Heart left ventricle (tissue), 16 donors: ENCODE data around the gene LRBA. TPM values are rescaled to one million over a fixed set of nuclear protein-coding genes. Genes with fewer than 3 reads are reported as not detected.

Experiments
- ATAC-seq, 4 donors: fragments of 200-7000 bp; cut with Tn5 transposase; one replicate each; pipeline ENCODE4 v1.9.1; 2020 to 2022; ENCODE audit warnings: moderate library complexity in 4 of 4, mild to moderate bottlenecking in 3 of 4, moderate number of reproducible peaks in 1 of 4
- DNase-seq, 5 donors: peaks; one replicate each; pipeline ENCODE4 v3.0.0-alpha.2; 2020
- H3K27ac ChIP-seq, 12 donors: fragments of 200-600 bp; sonication (generic) in 4 of 12; one replicate each; pipeline versions ENCODE4 v1.5.0 to v1.8.0; 2016 to 2022; ENCODE audit warnings: mild to moderate bottlenecking in 2 of 12
- H3K27me3 ChIP-seq, 9 donors: fragments of 200-600 bp; sonication (generic) in 2 of 9; one replicate each; pipeline versions ENCODE4 v1.5.1 to v1.8.0; 2016 to 2022; ENCODE audit warnings: mild to moderate bottlenecking in 3 of 9
- H3K36me3 ChIP-seq, 9 donors: fragments of 200-600 bp; sonication (generic) in 2 of 9; one replicate each; pipeline versions ENCODE4 v1.5.0 to v1.8.0; 2018 to 2022; ENCODE audit warnings: mild to moderate bottlenecking in 2 of 9
- H3K4me1 ChIP-seq, 12 donors: fragments of 200-600 bp; sonication (generic) in 4 of 12; one replicate each; pipeline versions ENCODE4 v1.5.0 to v1.8.0; 2016 to 2022; ENCODE audit warnings: mild to moderate bottlenecking in 3 of 12
- H3K4me3 ChIP-seq, 12 donors: fragments of 200-600 bp; sonication (generic) in 4 of 12; one replicate each; pipeline versions ENCODE4 v1.5.0 to v1.8.0; 2017 to 2022; ENCODE audit warnings: mild to moderate bottlenecking in 9 of 12, moderate library complexity in 4 of 12
- H3K9me3 ChIP-seq, 12 donors: fragments of 200-600 bp; sonication (generic) in 4 of 12; one replicate each; pipeline versions ENCODE4 v1.5.0 to v1.8.0; 2016 to 2022; ENCODE audit warnings: mild to moderate bottlenecking in 1 of 12
- POLR2A ChIP-seq, 2 donors: fragments of 450-650 bp; IDR thresholded peaks; one replicate each; pipeline ENCODE4 v1.6.1; 2017; ENCODE audit warnings: antibody characterized with exemption in 2 of 2, mild to moderate bottlenecking in 2 of 2, moderate library complexity in 2 of 2
- WGBS, 4 donors: extraction: QIAGEN DNeasy Blood & Tissue Kit in 2 of 4; methylation state at CpG; one replicate each; pipeline versions ENCODE4 v1.1.5 to v1.1.7; 2013 to 2018; 5-methylcytosine and 5-hydroxymethylcytosine counted together
- intact Hi-C, 10 donors: fragments of 100-400 bp; cut with DNase I; formaldehyde crosslinking; loops; one replicate each; pipeline versions ENCODE4 v1.11.1 to v1.14.2; 2022
- polyA plus RNA-seq, 2 donors: library from polyadenylated mRNA; stranded (reverse); fragments of 200-250 nt; gene quantifications; one replicate each; pipeline ENCODE4 v1.2.3, GENCODE V29; 2013
- total RNA-seq, 9 donors: library from RNA; depleted of rRNA in 2 of 9; stranded (reverse); fragments of >200 nt in 2 of 9; fragmentation: NEBNext Ultra II Directional in 3 of 9; extraction: Animal tissue kit (Norgen Biotek cat#: 25700) in 3 of 9; gene quantifications; one replicate each; pipeline versions ENCODE4 v1.1.0 to v1.2.4, GENCODE V29; 2016 to 2023
- TF ChIP-seq, protein P1 (sequence below), 12 donors: fragments of 200-600 bp; sonication (generic) in 4 of 12; IDR thresholded peaks; one replicate each; pipeline versions ENCODE4 v1.5.0 to v1.8.0; 2018 to 2022; ENCODE audit warnings: antibody characterized with exemption in 12 of 12, mild to moderate bottlenecking in 5 of 12
- donor health status: ischemic (EF 13 %, LVEDD 7.1; RV severe dilation, severe dysfunction).
- donor health status: healthy with polysubstance abuse.
- donor health status: DM: no; HTN: yes; CAD: no.
- donor health status: DM: no; HTN: no; CAD: no.
- donor health status: ischemic (EF 25% LVEDD 6.9; RV normal size, moderate dysfunction).
- donor health status: ischemic (EF 25% LVEDD 5.7; RV mildly dilated, moderate dysfunction).
- donor health status: healthy.
- donor health status: DM: yes; HTN: yes; CAD: no.
- donor health status: ischemic (EF 35%, LVEDD 5.7; RV mildly dilated, moderate dysfunction).
- donor health status: nonischemic (EF 11% LVEDD 7.7; RV severe dilation, severe dysfunction).
- donor health status: DM: yes; HTN: yes; CAD: no.
- donor health status: PGD.
- donor health status: ischemic (EF 29% LVEDD 5.4; RV normal size, mild dysfunction).
- donor health status: nonischemic (EF 23%, LVEDD 6.1; RV moderate dilation, normal function).

LRBA gene
- total and polyA plus RNA-seq, 11 donors = 6.5 to 35.1 (median 22.6) TPM

DNA sequence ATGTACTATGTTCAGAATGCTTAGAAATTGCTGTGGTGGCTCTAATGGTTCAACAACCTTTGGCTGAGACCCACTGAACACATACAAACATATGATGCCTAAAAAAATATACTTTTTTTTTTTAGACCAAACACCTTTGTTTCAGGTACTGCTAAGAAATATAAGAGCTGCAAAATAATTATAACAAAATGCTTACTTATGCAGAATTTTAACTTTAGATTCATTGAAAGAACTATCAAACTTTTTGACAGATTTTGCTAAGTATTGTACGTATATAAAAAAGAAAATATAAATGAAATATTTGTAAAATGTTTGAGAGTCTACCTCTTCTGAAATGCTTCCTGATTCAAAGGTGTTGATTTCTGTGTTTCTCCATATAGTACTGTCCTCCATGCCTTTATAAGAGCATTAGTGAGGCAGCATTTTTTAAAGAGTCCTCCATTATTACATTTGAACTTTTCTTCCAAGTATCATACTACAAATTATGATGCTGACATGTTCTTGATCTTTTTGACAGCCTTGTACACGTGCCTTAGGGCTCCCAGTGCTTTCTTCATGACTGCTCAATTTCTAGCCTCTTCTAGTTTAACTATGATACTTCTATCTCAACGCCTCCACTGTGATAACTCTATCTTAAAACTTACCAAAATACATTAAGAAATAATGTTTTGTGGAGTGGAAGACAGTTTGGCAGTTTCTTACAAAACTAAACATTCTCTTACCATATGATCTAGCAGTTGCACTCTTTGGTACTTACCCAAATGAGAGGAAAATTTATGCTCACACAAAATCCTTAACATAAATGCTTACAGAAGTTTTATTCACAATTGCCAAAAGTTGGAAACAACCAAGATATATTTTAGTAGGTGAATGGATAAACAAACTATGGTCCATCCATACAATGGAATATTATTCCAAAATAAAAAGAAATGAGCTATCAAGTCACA lies 645.4 kb downstream of the LRBA start:
- no peak for ATAC-seq
- no peak overlapping the region for H3K27ac ChIP-seq

DNA sequence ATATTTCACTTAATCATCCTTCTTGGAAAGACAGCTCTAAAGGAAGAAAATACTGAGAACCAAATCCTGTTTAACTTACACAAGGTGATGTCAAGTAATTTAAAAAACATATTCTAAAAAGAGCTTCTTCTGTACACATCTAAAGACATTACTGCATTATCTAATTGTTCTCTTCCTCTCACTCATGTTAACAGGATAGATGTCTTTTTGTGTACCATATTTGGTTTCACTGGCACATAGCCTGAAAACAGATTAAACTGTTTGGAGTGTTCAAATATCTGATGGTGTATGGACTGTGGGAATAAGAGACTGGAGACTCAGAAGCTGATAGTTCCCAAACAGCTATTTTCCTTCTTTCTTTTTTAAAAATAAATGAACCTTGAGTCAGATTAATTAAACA lies 646.4 kb downstream of the LRBA start:
- intact Hi-C loops = no loop called here

More for the DNA sequence above, 645.4 kb downstream of the LRBA start:
- no peak for TF ChIP-seq POLR2A (IDR thresholded peaks at IDR 0.05)
- TF ChIP-seq, protein P1, sequence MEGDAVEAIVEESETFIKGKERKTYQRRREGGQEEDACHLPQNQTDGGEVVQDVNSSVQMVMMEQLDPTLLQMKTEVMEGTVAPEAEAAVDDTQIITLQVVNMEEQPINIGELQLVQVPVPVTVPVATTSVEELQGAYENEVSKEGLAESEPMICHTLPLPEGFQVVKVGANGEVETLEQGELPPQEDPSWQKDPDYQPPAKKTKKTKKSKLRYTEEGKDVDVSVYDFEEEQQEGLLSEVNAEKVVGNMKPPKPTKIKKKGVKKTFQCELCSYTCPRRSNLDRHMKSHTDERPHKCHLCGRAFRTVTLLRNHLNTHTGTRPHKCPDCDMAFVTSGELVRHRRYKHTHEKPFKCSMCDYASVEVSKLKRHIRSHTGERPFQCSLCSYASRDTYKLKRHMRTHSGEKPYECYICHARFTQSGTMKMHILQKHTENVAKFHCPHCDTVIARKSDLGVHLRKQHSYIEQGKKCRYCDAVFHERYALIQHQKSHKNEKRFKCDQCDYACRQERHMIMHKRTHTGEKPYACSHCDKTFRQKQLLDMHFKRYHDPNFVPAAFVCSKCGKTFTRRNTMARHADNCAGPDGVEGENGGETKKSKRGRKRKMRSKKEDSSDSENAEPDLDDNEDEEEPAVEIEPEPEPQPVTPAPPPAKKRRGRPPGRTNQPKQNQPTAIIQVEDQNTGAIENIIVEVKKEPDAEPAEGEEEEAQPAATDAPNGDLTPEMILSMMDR (IDR thresholded peaks at IDR 0.05) = no peak
- H3K27me3 ChIP-seq = no peaks in the 10 kb centered on the region
- H3K4me3 ChIP-seq = no peak overlapping the region
- DNase-seq = no peak
- no peaks in the 10 kb centered on the region for H3K36me3 ChIP-seq
- no peaks in the 10 kb centered on the region for H3K4me1 ChIP-seq
- intact Hi-C loops = no loop called here
- WGBS, 4 donors = 76 to 89% (median 84%) methylated on average over 3 of the region's 3 CpGs
- no peaks in the 10 kb centered on the region for H3K9me3 ChIP-seq

DNA sequence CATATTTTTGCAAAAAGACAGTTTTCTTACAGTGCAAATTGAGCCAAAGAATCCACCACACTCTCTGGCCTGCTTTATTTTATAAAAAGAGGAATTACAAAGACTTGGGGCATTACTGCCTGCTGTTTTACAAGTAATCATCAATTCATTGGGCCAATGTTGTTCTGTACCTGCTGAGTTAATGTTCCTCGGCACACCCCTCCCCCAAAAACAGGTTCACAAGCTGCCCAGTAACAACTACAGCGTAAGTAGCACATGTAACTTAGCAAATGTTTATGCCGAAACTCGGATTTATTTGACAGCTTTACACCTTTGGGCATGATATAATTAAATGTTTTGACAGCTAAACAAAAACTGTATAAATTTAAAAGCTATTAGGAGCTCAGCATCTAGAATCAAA lies 647.8 kb downstream of the LRBA start:
- H3K27ac ChIP-seq = no peak overlapping the region
- H3K9me3 ChIP-seq = no peaks in the 10 kb centered on the region
- DNase-seq (no peak), ATAC-seq (no peak)
- 85 to 89% (median 87%) methylated on average over 4 of the region's 4 CpGs for WGBS, 4 donors
- intact Hi-C loops = no loop called here
- no peaks in the 10 kb centered on the region for H3K4me1 ChIP-seq
- H3K27me3 ChIP-seq = no peaks in the 10 kb centered on the region
- no peaks in the 10 kb centered on the region for H3K36me3 ChIP-seq
- no peak for TF ChIP-seq POLR2A (IDR thresholded peaks at IDR 0.05)
- TF ChIP-seq, protein P1 (IDR thresholded peaks at IDR 0.05) = no peak
- H3K4me3 ChIP-seq = no peak overlapping the region

More for the DNA sequence above, 646.4 kb downstream of the LRBA start:
- H3K36me3 ChIP-seq = no peaks in the 10 kb centered on the region
- H3K9me3 ChIP-seq = no peaks in the 10 kb centered on the region
- DNase-seq (no peak), ATAC-seq (no peak)
- H3K27me3 ChIP-seq = no peaks in the 10 kb centered on the region
- H3K4me1 ChIP-seq = no peaks in the 10 kb centered on the region
- peak overlapping the region in 1 of 12 donors; percentile 48 for H3K27ac ChIP-seq
- TF ChIP-seq, protein P1 (IDR thresholded peaks at IDR 0.05) = no peak
- TF ChIP-seq POLR2A (IDR thresholded peaks at IDR 0.05) = no peak
- H3K4me3 ChIP-seq = no peak overlapping the region

DNA sequence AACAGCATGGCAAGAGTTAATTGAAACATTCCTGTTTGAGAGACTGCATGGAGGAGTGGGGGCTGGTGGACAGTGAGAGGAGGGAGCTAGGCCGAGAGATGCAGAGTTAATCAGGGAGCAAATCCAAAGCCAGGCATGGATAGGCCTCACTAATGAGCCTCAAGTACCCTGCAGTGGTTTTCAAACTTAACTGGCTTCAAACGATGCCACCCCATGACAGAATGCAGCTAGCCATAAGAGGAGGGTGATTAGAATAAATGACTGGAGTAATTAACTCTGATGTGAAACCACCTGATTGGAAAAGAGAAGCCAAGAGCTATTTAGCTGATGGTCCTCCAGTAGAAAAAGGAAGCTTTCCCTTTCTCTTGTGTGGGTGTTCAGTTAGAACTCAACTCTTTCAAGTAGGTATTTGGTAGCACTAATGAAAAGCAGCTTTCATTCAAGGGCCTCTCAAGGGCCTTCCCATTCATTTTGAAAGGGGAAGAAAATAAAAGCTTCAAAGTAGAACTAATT lies 648.5 kb downstream of the LRBA start:
- TF ChIP-seq, protein P1 (IDR thresholded peaks at IDR 0.05) = no peak
- TF ChIP-seq POLR2A (IDR thresholded peaks at IDR 0.05) = no peak
- H3K27me3 ChIP-seq = no peaks in the 10 kb centered on the region
- ATAC-seq (peak in 1 of 4 donors; percentile 24), DNase-seq (no peak)
- H3K27ac ChIP-seq = no peak overlapping the region
- H3K36me3 ChIP-seq = no peaks in the 10 kb centered on the region
- 35 to 41% (median 38%) methylated on average over 2 of the region's 2 CpGs for WGBS, 4 donors
- intact Hi-C loops = no loop called here
- no peaks in the 10 kb centered on the region for H3K9me3 ChIP-seq
- H3K4me1 ChIP-seq = no peaks in the 10 kb centered on the region
- no peak overlapping the region for H3K4me3 ChIP-seq
